Endothelial cell (in vitro differentiated cells): ENCODE measurements around the gene VWA1. TPM values are rescaled to one million over a fixed set of nuclear protein-coding genes. Genes with fewer than 3 reads are reported as not detected.

Source experiments
- DNase-seq: peaks from one replicate; pipeline ENCODE4 v3.0.0; 2021; ENCODE audit warnings: low spot score
- H3K27ac Mint-ChIP-seq: one replicate; pipeline ENCODE4 v1.8.0; 2021; ENCODE audit warnings: mixed read lengths, inconsistent platforms; ENCODE audit not compliant: unreplicated experiment
- H3K27me3 Mint-ChIP-seq: one replicate; pipeline ENCODE4 v1.8.0; 2021; ENCODE audit warnings: mild to moderate bottlenecking, moderate library complexity, mixed read lengths, inconsistent platforms; ENCODE audit not compliant: unreplicated experiment
- H3K36me3 Mint-ChIP-seq: one replicate; pipeline ENCODE4 v1.8.0; 2021; ENCODE audit warnings: mild to moderate bottlenecking, low read depth, mixed read lengths, inconsistent platforms; ENCODE audit not compliant: unreplicated experiment
- H3K4me1 Mint-ChIP-seq: one replicate; pipeline ENCODE4 v1.8.0; 2021; ENCODE audit warnings: mild to moderate bottlenecking, mixed read lengths, inconsistent platforms; ENCODE audit not compliant: unreplicated experiment
- H3K4me3 Mint-ChIP-seq: one replicate; pipeline ENCODE4 v1.8.0; 2021; ENCODE audit warnings: mild to moderate bottlenecking, mixed read lengths, inconsistent platforms; ENCODE audit not compliant: unreplicated experiment
- H3K9me3 Mint-ChIP-seq: one replicate; pipeline ENCODE4 v1.8.0; 2021; ENCODE audit warnings: mixed read lengths, inconsistent platforms; ENCODE audit not compliant: unreplicated experiment
- total RNA-seq: library from RNA; stranded (reverse); fragmentation: NEBNext Ultra II Directional; extraction: Animal tissue kit (Norgen Biotek cat#: 25700); gene quantifications from one replicate; pipeline ENCODE4 v1.2.1, GENCODE V29; 2021; ENCODE audit not compliant: unreplicated experiment
- TF ChIP-seq, protein P1 (sequence below): fragments of 200-600 bp; sonication (generic); IDR thresholded peaks from one replicate; pipeline ENCODE4 v1.5.0; 2021; ENCODE audit warnings: antibody characterized with exemption; ENCODE audit not compliant: unreplicated experiment

VWA1 gene
- total RNA-seq, 1 donor from 2014 or later = 34.2 TPM

DNA sequence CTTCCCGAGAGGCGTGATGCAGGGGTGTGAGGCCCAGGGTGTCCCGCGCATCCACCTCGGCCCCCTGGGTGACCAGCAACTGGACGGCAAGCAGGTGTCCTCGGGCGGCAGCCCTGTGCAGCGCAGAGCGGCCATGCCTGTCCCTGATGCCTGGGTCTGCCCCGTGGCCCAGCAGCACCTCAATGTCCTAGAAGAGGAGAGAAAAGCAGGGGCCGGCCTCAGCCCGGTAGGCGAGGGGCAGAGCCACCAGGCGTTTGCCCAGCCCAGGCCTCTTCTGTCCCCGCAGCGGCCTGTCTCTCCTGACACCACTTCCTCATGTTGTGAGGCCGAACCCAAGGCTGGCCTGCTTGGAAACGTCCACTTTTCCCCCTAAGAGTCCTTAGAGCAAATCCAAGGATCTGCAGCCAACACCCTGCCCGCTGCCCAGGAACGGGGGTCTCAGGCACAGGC lies 16.1 kb upstream of the VWA1 start:
- no peak for DNase-seq
- H3K36me3 Mint-ChIP-seq = no peaks in the 10 kb centered on the region
- no peak overlapping the region for H3K27ac Mint-ChIP-seq
- peaks cover 1% of the 10 kb centered on the region for H3K27me3 Mint-ChIP-seq
- no peaks in the 10 kb centered on the region for H3K9me3 Mint-ChIP-seq
- H3K4me1 Mint-ChIP-seq = peaks cover 12% of the 10 kb centered on the region
- TF ChIP-seq, protein P1, sequence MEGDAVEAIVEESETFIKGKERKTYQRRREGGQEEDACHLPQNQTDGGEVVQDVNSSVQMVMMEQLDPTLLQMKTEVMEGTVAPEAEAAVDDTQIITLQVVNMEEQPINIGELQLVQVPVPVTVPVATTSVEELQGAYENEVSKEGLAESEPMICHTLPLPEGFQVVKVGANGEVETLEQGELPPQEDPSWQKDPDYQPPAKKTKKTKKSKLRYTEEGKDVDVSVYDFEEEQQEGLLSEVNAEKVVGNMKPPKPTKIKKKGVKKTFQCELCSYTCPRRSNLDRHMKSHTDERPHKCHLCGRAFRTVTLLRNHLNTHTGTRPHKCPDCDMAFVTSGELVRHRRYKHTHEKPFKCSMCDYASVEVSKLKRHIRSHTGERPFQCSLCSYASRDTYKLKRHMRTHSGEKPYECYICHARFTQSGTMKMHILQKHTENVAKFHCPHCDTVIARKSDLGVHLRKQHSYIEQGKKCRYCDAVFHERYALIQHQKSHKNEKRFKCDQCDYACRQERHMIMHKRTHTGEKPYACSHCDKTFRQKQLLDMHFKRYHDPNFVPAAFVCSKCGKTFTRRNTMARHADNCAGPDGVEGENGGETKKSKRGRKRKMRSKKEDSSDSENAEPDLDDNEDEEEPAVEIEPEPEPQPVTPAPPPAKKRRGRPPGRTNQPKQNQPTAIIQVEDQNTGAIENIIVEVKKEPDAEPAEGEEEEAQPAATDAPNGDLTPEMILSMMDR = no peak
- no peak overlapping the region for H3K4me3 Mint-ChIP-seq

DNA sequence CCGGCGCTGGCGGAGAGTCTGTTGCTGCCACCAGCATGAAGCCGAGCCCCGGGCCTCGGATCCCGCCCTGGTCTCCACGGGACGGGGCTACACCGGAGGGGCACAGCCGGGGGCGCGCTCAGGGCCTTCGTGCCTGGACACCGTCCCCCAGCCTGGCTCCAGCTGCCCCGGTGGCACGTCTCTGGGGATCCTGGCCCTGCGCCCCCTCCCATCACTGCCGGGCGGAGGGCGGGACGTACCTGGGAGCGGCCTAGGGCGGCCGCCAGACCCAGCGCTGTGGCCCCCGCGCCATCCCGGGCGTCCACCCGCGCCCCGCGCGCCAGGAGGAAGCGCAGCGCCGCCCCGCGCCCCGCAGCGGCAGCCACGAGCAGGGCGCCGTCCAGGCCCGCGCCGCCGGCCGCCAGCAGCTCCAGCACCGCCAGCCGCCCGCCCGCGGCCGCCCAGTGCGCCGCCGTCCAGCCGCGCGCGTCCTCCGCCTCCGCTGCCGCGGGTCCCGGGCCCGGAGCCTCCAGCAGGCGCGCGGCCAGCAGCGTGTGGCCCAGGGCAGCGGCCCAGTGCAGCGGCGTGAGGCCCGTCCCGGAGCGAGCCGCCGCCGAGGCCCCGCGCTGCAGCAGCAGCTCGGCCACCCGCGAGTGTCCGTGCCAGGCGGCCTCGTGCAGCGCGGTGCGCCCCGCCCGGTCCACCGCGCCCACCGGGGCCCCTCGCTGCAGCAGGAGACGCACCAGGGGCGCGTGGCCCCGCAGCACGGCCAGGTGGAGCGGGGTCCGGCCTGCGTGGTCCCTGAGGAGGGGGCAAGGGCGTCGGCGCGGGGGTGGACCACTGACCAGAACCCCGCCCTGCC lies 15.5 kb upstream of the VWA1 start:
- Mint-ChIP-seq H3K36me3 (peaks cover 4% of the 10 kb centered on the region), H3K9me3 (no peaks in the 10 kb centered on the region), H3K27ac (no peak overlapping the region), H3K4me3 (no peak overlapping the region), H3K27me3 (peaks cover 8% of the 10 kb centered on the region), H3K4me1 (peaks cover 12% of the 10 kb centered on the region)
- DNase-seq = no peak
- TF ChIP-seq, protein P1 = no peak

DNA sequence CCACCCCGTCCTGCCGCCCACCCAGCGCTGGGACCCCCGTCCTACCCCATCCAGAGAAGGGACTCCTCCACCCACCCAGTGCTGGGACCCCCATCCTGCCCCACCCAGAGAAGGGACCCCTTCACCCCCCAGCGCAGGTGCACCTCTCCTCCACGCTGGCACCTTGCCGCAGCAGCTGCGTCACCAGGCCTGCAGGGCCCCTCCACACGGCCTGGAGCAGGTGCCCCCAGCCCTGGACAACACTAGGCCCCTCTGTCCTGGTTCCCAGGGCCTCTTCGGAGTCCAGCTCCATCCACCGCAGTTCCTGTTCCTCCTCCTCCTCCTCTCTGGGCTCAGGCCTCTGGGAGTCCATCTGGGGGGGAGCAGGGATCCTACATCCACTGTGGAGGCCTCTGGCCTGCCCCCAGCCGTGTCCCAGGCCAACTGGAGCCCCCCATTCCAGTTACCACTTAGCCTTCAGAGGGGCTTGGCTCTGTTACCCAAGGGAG lies 14.8 kb upstream of the VWA1 start:
- no peak for DNase-seq
- H3K36me3 Mint-ChIP-seq = peaks cover 4% of the 10 kb centered on the region
- peaks cover 12% of the 10 kb centered on the region for H3K4me1 Mint-ChIP-seq
- H3K27me3 Mint-ChIP-seq = peaks cover 9% of the 10 kb centered on the region
- H3K9me3 Mint-ChIP-seq = no peaks in the 10 kb centered on the region
- TF ChIP-seq, protein P1 = no peak
- H3K27ac Mint-ChIP-seq = no peak overlapping the region
- no peak overlapping the region for H3K4me3 Mint-ChIP-seq

DNA sequence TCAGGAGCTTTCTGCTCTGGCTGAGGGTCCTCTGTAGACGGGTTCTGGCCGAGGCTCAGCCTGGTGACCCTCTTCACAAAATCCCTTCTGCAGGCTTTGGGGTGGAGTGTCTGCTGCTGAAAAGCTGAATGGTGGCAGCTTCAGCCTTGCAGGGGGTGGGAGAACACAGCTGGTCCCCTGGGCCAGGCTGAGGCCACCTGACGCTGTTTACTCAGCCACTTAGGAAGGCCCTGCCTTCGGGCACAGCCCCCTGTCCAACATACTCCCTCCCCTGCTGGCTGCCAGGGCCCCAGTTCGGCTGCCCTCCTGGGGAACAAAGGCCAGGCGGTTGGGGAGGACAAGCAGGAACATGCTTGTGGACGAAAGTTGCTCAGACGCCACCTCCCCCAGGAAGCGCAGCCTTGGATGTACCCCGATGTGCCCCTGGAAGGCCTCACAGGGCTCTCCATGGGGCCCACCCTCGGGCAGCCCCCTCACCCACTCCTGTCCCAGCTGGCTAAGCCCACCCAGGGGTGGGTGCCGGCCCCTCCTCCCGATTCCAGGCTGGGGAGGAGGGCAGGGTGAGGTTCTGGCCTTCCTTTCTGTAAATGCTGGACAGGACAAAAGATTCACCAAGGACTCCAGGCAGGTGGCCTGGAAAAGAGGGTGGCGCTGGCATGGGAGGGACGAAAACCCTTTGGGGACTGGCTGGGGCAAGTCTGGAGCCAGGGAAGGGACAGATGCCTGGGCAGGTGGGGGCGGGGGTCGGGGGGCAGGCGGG lies 14.2 kb upstream of the VWA1 start, which contains the start of gene ANKRD65:
Gene ANKRD65 (minus strand): TSS at position 130 of the 760 bp plus-strand sequence. CDS start 271 bp downstream, outside the sequence.
- Mint-ChIP-seq H3K27me3 (peaks cover 9% of the 10 kb centered on the region), H3K9me3 (no peaks in the 10 kb centered on the region), H3K4me1 (peaks cover 12% of the 10 kb centered on the region), H3K27ac (no peak within 1 kb of the TSS), H3K4me3 (no peak within 1 kb of the TSS), H3K36me3 (peaks cover 4% of the 10 kb centered on the region)
- TF ChIP-seq, protein P1 = no peak
- DNase-seq = no peak
